Left hindlimb (tissue), 1 donor: Measurements from ENCODE around the gene MRPL43.
"Not testable (repeated sequence)": the region's sequence is repeated elsewhere in the genome, so short reads cannot be mapped to it uniquely, and the experiment has no call there.

Experiments used
- DNase-seq: peaks from one replicate; pipeline ENCODE4 v3.0.0-alpha.2; 2018

Gene MRPL43

DNA sequence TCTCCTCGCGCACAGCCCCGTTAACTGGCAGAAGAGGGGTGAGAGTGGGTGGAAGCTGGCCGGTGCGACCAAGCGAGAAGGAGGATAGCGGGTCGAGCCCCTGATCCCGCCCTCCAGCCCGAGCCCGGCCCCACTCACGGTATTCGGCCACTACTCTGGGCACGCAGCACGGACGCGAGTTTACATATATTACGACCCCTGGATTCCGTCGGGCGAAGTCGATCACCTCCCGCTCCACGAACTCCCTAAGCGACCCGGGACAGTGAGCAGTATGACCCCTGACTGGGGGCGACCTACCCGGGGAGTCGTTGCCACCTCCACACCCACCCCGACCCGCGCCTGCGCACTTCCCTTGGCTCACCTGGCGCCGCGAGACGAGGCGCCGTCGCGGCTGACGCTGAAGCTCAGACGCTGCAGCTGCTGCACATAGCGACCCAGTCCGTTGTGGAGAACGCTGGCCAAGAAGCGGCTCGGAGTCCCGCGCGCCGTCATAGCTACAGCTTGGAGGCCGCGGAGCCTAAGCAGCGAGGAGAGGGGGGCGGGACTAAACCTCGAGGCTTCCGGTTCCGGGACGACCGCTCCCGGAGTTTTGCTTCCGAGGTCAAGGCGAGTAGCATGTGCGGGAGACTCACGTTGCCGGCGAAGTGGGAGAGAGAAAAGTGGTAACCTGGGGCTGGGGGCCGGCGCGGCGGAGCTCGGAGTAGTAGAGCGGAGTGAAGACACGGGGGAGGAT, at the start of gene MRPL43, which contains the start of gene TWNK:
MRPL43 (minus strand) TSS at position 546 of the 733 bp plus-strand sequence; CDS start at position 492, 54 bp downstream.
TWNK (plus strand) TSS at position 592 of the 733 bp plus-strand sequence. CDS start 668 bp downstream, outside the sequence.
- DNase-seq: peak; percentile 88

DNA sequence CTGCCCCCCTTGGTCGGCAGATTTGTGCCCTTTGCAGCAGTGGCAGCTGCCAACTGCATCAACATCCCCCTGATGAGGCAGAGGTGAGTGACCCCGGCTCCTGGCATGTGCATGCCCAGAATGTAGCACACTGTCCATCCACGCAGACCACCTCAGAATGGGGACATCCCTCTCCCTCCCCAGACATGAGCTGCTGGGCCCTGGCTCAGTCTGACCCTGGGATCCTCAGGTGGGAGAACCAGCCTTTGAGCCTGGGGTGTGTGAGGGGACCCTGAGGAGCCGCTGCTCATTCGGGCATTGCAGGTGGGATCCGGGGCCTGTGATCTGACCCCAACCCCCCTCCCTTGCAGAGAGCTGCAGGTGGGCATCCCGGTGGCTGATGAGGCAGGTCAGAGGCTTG, 49.4 kb upstream of the MRPL43 start:
- DNase-seq: no peak

DNA sequence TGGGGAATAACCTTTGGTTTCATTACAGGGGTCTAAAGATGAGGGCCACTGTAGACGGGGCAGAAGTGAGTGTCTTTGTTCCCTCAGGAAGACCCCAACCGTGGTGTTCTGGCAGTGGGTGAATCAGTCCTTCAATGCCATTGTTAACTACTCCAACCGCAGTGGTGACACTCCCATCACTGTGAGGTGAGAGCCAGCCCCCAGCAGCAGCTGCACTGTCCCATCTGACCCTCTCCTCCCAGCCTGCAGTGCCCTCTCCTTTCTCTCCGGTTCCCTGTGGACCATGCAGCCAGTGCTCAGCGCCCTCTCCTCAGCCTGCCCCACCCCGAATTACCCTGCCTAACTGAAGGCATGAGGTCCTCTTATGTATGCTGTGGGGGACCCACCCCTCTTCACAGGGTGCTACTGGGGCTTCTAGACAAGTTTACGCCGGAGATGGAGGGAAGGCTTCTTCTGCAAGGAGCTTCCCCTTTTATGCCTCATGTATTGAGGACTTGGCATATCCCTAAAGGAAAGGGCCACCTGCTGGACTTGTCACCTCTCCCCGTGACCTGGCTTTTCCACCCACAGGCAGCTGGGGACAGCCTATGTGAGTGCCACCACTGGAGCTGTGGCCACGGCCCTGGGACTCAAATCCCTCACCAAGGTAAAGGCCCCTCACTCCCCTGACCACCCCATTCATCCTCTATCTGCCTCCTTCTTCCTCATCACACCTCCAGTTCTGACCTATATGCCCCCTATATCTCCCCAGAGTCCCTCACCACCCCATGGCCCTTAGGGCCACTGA, 48.8 kb upstream of the MRPL43 start:
- no peak for DNase-seq

DNA sequence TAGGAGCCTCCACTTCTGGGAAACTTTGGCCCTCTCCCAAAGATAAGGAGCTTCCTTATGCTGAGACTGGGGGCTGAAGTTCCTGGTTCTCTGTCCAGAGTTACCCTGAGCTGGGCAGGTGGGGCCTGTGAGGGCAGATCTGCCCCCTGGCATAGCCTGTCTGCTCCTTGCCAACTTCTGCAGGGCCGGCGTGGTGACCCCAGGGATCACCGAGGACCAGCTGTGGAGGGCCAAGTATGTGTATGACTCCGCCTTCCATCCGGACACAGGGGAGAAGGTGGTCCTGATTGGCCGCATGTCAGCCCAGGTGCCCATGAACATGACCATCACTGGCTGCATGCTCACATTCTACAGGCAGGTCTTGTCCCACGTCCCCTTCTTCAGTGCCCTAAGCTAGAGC, 48.0 kb upstream of the MRPL43 start:
- DNase-seq: no peak

DNA sequence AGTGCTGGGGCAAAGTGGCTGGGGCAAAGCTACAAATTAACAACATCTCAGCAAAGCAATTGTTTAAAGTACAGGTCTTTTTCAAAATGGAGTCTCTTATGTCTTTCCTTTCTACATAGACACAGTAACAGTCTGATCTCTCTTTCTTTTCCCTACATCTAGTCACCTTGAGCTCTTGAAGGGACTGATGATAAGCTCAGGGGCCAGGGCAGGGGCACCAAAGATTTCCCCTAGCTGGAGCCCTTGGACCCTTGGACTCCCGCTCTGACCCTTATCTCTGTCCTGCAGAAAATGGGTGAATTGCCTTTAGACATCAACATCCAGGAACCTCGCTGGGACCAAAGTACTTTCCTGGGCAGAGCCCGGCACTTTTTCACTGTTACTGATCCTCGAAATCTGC, 47.1 kb upstream of the MRPL43 start:
- DNase-seq: not testable (repeated sequence)

DNA sequence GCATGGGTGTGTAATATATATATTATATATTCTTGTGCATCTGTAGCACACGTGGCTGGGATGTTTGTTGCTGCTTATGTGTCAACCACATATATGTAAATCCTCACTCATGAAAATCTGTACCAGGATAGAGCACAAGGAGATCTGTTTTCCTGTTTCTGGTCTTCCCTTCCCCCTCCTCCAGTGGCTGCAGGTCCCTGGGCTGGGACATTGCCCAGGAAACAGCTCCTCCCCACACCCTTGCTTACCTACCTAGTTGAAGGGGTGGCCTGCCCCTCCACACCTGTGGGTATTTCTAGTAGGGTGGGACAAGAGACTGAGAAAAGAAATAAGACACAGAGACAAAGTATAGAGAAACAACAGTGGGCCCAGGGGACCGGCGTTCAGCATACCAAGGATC, 46.0 kb upstream of the MRPL43 start:
- DNase-seq: no peak

DNA sequence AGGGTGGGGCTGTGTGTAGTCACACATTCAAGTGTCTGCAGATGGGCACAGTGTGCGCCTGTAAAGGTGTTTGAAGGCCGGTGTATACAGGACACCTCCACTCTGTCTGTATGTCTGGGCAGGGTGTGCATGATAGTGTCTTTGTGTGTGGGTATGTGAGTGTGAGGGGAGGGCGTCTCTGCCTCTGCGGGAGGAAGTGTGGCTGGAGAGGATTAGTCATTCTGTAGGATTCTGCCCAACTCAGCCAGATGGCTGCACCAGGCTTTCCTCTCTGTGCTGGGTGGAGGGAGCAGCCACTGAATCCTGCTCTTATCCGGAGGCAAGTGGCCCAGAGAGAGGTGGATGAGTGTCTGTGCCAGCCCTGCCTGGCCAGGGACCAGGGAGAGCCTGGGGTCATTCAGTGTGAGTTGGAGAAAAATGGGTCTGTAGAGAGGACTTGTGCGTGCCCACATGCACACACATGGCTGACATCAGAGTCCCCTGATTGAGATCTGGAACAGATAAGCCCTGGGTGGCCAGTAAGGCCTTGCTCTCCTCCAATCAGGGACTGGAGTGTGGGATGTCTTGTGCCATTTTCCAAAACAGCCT, 45.4 kb upstream of the MRPL43 start:
- DNase-seq: peak; percentile 85

DNA sequence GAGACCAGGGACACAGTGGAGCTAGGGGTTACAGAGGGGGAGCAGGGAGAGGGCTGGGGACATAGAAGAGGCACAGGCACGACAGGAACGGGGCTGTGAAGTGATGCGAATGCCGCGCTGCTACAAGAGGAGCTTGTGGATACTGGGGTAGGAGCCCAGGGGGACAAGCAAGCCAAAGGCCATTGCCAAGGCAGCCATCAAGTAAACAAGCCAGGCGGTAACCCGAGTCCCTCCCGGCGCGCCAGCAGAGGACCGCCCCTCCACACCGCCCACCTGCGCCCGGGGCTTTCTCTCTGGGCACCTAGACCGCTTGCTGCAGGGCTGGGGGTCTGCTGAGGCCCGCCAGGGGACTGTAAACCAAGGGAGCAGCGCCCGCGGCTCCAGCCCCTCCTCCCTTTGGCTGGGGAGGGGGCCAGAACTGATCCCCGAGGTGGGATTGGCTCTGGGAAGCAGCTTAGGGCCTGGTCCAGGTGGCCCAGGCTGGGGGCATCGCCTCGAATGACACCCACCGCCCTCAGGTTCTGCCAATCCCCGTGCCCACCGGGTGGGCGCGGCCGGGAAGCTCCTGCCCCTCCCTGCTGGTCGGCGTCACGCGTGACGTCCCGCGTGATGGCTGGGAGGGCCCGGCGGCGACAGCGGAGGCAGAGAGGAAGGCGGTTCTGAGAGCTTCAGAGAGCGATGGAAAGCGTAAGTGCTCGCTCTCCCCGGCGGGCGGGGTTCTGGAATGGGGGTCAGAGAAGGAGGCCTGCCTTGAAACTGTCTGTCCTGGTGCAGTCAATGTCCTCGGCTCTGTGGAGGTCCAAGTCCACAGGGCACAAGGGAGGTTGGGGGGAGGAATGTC, 44.7 kb upstream of the MRPL43 start:
- peak; percentile 88 for DNase-seq

DNA sequence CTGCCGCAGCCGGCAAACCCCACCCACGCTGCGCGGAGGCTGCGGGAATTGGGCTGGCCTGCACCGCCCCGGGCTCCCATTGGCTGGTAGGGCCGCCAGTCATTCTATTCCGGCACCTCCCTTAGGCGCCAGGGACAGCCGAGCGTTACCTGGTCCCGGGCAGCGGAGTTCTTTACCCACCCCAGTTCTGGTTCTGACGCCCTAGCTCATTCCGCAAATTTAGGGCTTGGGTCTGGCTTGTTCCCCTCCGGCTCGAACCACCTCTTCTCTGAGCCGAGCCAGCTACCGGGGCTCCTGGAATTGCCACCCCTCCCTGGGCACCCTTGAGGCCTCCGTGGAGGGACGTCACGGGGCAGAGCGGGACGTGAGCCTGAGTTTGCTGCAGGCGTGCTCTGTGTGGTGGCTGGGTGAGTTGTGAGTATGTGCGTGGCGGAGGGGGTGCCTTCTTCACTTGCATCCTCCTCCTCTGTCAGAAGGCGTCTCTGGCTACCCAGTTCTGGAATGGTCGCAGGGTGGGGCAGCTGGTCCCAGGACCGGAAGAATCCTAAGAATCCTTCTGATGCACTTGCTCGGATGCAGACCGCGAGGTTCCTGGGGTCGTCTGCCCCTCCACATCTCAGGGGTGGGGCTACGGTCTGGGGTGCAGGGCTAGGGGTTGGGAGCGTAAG, 44.0 kb upstream of the MRPL43 start, which contains the start of the genes PDZD7 and SFXN3:
PDZD7 (minus strand) TSS at position 2 of the 668 bp plus-strand sequence. CDS start 910 bp downstream, outside the sequence.
SFXN3 (plus strand) TSS at position 107 of the 668 bp plus-strand sequence. CDS start 3,461 bp downstream, outside the sequence.
- peak; percentile 93 for DNase-seq

DNA sequence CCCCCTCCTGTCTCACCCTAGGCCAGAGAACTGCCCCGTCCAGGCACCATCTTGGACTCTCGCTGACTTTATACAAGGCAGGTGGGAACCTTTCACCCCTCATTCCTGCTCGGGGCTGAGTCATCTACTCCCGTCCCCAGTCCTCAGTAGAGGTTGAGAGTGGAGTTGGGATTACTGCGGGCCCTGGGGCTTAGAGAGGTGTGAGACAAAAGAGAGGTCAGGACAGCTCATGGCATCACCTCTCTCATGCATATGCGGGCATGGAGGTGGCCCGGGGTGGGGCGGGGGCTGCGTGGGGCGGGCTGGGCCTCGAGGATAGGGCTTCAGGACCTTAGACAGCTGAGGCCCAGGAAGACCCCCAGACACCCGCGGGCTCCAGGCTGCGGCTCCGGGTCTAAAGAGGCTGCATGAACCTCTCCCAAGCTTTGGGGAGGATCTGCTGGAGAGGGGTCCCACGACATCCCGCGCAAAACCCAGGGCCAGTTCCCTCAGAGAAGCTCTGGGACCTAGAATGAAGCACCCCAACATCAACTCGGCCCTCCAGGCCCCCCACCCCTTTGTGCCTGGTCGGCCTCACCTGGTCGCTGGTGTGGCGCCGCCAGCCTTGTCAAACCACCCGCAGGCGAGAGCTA, 43.3 kb upstream of the MRPL43 start:
- no peak for DNase-seq

DNA sequence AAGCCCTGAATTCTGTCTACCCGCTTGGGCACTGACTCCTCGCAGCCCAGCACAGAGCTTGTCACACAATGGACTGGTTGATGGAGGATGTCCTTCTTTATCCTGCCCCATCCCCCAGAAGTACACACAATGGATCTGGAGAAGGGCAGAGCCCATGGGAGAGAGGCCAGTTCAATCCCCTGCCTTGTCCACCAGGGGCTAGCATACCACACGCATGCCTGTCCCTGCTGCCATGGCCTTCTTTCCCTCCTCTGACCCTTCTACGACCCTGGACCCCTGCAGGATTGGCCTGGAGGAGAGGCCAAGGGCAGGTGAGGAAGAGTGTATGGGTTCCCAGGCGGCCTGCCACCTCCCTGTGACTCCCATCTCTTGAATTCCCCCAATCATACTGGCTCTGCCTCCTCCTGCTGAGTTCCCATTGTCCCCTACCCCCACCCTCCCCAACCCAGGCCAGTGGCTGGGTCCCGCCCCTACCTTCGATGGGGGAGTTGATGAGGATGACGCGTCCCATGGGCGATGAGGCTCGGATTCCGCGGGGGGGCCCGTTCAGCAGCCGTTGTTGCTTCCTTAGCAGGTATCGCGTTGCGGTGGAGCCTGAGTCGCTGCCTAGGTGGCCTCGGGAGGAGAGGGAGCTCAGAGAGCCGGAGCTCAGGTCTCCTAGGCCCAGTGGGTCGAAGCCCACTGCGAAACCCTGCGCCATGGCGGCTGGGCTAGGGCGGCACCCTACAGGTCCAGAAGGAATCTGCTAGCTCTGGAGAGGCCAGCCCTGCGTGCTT, 42.4 kb upstream of the MRPL43 start:
- DNase-seq: no peak

DNA sequence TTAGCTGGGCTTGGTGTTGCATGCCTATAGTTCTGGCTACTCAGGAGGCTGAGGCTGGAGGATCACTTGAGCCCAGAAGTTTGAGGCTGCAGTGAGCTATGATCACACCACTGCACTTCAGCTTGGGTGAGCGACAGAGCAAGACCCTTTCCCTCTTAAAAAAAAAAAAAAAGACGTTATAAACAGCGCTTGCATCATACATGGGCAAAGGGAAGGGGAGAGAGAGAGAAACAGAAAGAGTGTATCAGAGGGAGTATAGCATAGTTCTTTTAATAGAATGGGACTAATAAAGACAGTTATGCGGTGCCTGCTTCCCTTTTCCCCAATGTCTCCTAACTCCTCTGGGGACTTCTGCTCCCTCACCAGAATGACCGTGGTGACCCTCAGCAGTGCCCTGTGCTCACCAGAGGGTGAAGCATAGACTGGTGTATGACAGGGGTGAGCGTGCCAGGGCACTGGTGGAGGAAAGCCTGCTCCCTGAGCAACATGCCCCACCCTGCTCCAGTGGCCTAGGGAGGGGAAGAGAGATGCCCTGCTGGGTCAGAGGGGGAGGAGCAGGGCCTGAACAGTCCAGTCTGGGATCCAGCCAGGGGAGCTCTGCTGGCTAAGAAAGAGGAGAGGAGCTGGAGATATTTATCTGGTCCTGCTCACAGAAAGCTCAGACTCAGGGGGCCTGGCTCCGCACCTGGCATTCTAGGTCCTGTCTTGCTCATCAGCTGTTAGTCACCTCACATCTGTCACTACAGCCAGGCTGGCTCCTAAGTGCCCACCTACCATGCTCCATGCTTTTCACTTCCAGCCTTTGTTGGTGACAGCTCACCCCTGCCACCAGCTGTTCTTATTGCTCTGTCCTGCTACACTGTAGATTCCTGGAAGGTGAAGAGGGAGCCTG, 41.4 kb upstream of the MRPL43 start:
- no peak for DNase-seq

DNA sequence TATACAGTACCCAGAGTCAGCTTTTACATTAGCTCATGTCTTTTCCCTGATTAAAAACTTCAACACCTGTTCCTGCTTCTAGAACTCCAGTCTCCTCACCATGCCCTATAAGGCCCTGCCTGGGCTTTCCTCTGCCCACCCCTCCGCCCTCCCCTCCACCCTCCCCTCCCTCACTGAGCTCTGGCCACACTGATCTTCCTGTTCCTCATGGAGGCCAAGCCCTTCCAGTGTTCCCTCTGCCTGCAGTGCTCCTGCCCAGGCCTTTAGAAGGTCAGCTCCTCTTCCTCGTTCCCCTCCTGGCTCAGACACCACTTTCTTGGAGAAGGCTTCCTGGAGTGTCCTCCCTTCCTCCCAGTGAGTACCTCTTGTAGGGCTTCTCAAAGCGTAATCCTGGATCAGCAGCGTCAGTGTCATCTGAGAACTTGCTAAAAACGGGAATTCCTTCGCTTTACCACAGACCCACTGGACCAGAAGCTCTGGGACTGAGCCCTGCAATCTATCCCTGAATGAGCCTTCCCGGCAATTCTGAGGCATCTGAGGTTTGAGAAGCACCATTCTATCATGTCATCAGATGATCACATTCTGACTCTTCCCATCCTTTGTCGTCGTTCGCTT, 39.9 kb upstream of the MRPL43 start:
- DNase-seq: no peak

DNA sequence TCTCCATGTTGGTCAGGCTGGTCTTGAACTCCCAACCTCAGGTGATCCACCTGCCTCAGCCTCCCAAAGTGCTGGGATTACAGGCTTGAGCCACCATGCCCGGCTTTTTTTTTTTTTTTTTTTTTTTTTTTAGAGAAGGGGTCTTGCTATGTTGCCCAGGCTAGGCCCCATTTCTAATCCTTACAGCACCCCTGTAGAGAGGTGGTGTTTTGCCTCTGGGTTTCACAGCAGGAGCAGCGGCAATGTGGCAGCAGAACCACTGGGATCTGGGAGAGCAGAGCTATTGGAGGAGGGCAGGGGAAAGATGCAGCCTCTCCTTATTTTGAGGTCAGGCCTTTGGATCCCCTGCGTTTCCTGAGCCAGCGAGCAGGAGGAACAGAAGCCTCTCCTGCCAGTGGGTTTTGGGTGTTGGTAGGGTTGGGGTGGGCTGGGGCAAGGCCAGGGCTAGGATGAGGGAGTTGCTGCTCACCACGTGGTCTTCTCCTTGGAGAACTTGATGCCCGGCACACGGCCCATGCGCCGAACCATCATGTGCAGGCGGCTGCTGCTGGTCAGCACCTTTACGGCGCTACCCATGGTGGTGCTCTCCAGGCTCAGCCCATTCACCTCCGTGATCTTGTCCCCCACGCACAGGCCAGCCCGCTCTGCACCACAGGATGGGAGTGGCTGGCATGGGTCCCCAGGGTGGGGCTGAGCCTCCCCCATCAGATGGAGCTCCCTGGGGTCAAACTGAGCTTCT, 35.8 kb upstream of the MRPL43 start:
- DNase-seq: no peak

DNA sequence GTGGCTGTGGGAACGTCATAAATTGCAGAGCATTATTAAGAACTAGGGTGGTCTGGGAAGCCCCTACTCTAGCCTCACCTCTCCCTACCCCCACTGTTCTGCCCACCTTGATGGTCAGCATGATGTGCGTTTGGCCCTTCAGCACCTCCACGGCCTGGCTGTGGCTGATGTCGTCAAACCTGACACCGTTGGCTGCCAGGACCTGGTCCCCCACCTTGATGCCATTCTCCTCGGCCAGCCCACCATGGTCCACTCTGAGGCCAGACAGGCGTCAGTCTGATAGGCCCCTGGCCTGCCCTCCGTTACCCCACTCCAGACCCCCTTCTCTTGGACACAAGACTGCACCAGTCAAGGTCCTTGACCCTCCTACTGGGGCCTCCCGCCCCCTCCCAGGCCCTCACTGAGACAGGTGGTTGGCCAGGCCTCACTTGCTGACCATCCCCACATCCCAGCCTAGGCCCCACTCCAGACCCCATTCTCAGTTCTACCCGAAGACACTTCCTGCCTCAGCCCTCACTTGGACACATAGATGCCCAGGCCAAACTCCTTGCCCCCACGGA, 34.5 kb upstream of the MRPL43 start:
- no peak for DNase-seq

DNA sequence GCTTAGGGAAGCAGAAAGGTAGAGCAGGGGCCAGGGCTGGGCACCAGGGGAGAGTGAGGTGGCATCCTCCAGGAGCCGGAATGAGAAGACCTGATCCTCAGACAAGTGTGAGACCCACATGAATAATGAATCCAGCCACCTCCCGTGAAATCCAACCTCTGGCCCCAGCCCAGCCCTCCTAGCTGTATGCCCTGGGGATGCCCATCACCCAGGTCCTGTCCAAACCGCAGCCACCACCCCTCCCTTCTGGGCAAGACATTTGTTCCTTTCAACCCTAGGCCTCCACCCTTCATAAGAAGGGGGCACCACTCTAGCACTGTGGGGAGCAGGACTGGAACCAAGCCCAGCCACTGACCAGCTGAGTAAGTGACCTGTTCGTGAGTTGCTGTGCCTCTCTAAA, 33.9 kb upstream of the MRPL43 start:
- DNase-seq: no peak

DNA sequence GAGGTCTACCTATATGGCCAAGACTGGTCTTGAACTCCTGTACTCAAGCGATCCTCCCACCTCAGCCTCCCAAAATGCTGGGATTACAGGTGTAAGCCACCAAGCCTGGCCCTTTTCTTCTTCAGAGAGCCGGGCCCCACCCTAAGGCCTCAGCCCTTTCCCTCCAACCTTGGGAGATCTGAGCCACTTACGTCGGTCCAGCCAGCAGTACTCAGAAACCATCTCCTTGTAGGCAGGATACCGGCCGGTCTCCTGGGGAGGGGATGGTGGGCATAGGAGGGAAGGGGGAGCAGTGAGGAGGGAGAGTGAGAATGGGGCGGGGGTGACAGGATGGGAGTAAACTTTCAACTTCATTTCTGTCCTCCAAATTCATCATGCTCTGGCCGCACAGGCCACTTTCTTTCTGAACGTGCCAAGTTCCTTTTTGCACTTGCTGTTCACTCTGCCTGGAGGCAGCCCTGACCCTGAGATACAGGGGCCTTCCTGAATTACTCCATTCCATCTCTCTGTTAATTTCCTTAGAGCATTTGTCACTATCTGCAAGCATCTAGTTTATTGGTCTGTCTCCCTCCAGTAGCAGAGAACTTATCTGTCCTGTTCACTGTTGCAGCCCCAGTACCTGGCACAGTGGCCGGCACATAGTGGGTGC, 33.3 kb upstream of the MRPL43 start:
- no peak for DNase-seq

DNA sequence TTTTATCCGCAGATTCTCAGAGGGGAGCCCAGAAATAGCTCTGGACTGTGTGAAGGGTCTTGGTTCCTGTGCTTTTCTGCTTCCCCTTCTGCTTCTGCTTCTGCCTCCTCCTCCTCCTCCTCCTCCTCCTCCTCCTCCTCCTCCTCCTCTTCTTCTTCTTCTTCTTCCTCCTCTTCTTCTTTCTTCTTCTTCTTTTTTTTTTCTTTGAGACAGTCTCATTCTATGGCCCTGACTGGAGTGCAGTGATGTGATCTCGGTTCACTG, 32.1 kb upstream of the MRPL43 start:
- DNase-seq: no peak
